HG02973 (cell line): ENCODE results near the gene SLC24A1.

Source experiments
- ATAC-seq: cut with Tn5 transposase; IDR thresholded peaks from one replicate; pipeline ENCODE4 v1.9.1; 2021; ENCODE audit warnings: moderate library complexity; ENCODE audit not compliant: unreplicated experiment

Gene SLC24A1

DNA sequence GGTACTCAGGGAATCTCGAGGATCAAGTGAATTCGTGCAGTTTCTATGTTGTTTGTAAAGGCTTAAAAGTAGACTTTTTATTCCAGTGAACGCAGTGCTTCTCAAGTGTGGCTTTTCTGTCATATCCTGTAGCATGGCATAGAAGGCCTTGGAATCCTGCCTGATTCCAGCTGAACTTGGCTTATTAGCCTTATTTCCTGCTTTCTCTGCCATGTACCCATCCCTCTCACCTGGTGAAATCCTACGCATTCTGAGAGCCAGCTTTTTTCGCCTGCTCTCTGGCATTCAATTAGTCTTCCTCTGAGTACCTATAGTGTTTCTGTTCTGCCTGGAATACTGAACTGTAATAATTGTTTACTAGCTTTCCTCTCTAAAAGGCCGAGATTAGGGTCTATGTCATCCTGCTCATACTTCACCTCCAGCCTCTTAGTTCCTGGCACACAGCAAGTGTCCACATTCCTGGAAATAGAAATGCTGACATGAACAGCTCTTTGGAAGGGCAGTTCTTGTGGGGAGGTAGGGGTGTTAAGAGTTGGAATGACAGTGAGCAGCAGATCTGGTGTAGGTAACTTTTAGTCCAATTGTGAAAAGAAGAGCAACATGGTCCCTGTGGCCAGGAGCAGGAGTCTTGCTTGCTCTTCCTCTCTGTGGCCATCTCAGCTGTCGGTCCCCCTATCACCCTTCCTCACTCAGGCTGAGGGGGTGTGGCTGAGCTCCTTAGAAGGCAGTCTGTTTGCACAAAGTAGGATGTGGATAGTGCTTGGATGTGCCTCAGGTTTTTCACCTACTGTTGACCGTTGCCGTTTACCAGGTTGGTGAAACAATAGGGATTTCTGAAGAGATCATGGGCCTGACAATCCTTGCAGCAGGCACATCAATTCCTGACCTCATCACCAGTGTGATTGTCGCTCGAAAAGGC lies 30.4 kb downstream of the SLC24A1 start:
- no peak for ATAC-seq

DNA sequence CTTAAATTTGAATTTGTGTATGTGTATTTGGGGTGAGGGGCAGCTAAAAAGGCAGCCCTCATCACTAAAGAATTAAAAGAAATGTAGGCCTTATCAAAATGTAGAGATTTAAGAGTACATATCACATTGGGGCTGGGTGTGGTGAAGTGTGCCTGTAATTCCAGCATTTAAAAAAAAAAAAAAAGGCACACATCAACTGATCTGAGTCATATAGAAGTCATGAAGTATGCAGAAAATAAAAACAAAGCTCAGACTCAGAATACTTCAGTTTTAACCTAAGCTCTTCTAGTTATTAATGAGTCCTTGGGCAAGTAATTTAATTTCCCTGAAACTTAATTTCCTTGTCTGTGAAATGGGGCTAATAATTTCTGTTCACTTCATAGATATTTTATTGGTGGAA lies 31.6 kb downstream of the SLC24A1 start:
- ATAC-seq = no peak

DNA sequence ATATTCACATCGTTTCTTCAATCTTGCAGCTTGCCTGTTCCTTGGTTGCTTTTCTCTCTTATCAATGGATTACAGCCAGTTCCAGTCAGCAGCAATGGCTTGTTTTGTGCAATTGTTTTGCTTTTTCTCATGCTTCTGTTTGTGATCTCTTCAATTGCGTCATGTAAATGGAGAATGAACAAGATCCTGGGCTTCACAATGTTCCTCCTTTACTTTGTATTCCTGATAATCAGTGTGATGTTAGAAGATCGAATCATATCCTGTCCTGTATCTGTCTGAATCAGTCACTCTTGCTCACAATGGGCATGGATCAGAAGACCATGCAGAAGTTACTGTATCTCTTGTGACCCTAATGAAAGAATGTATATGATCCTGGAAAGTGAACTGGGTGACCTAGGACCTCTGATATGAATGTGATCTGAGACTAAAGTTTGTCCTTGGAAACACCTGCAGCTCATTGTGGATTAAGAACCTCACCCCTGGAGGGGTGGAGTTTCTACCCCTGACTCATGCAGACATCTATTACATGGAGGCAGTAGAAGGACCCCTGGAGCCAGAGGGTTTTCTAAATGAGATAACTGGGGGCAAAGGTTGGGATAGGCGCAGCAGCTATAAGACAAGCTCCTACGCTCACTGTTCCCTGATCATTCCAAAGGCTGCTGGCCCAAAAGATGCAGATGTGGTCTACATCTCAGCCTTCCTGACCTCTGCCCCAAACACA lies 32.2 kb downstream of the SLC24A1 start:
- ATAC-seq = no peak

DNA sequence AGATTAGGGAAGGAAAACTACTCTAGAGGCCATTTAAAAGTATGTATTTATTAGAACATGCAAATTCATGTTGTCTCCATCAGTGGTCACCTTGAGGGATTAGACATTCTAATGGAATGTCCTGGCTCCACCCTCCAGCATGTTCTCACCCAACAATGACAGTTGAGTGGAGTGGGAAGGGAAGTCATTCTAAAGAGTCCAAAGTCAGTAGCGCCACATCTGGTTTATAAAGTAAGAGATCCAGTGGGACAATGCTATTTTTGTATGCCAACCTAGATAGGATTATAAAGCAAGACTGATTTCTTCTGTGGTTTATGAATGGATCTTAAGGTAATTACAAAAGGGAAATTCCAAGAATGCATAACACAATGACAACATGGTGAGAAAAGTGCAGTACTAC lies 33.3 kb downstream of the SLC24A1 start:
- no peak for ATAC-seq

DNA sequence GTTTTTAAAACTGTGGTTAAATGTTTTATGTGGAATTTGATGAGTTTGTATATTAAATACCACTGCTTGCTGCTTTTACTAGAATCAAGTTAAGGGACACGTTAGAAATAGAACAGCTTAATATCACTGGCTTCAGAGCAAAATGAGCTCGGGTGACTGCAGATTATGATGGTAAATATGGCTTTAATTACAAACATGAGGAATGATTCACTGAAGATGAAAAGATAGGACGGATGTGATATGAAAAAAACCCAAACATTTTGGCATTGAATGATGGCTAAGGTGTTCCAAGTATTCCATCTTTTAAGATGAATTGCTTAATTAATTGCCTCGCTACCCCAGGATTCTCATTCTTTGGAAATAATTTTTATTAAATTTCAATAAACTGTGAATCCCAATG lies 33.7 kb downstream of the SLC24A1 start:
- ATAC-seq = no peak

DNA sequence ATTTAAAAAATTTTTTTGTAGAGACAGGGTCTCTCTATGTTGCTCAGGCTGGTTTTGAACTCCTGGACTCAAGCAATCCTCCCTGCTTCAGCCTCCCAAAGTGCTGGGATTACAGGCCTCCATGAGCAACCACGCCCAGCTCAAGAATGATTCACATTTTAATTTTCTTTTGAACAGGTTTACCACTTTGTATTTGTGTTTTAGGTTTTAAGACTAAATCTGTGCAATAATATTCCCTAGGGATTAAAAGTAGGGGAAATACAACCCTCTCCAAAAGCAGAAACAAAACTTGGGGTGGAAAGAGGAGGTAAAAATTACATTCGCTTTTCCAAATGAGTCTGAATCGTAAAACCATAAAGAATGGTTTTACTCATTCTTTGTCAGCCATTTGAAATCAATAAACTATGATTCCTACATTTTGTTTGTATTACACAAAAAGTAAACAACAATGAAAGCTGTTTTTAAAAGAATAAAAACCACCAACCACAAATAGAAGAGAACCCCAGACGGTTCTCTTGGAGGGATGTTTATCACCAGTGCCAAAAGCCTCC lies 37.8 kb downstream of the SLC24A1 start:
- no peak for ATAC-seq

DNA sequence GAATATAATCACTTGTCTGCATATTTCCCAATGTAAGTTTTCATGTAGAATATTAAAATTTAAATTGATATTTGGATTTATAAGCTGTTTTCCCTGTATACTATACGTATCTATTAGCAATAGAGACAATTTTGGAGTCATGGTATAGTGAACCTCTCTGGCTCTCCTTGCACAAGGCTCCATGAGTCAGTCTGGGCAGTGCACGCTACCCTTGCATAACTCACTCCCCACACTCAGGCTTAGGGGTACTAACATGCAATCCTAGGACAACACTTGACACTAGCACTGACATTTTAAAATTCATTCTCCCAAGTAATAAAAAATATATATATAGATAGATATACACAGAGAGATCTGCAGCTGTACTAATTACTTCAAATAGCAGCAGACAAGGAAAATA lies 39.2 kb downstream of the SLC24A1 start:
- ATAC-seq = no peak

DNA sequence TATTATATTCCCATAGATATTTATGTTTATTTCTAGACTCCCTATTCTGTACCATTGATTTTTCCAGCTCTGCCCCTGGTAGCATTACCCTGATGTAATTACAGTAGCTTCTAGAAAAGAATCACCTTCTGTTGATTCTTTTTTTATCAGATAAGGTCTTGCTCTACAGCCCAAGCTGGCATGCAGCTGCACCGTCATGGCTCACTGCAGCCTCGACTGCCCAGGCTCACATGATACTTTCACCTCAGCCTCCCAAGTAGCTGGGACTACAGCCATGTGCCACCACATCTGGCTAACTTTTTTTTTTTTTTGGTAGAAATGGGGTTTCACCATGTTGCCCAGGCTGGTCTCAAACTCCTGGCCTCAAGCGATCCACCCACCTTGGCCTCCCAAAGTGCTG lies 41.8 kb downstream of the SLC24A1 start:
- ATAC-seq = no peak

DNA sequence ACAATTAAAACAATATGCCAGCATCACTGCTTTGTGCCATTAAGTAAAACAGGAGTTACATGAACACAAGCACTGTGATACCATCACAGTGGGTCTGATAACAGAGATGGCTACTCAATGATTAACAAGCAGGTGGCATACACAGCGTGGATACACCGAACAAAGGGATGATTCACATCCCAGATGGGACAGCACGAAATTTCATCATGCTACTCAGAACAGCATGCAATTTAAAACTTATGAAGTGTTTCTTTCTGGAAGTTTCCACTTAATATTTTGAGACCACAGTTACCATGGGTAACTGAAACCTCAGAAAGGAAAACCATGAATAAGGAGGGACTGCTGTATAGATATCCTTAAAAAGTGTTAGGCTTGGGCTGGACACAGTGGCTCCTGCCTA lies 44.5 kb downstream of the SLC24A1 start:
- no peak for ATAC-seq

DNA sequence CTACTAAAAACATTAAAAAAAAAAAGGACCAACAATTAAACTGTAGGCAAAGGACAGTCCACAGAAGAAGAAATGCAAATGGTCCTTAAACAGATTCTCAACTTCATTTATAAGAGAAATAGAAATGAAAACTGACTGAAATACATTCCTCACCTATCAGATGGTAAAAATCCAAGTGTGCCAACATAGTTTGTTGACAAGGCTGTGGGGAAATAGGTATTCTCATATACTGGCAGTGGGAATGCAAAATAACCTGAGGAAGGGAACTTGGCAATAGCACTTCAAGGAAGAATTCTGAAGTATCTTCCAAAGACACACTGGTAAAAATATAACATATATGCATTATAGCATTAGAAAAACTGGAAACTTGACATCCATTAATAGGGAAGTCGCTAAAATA lies 53.8 kb downstream of the SLC24A1 start:
- ATAC-seq = no peak

DNA sequence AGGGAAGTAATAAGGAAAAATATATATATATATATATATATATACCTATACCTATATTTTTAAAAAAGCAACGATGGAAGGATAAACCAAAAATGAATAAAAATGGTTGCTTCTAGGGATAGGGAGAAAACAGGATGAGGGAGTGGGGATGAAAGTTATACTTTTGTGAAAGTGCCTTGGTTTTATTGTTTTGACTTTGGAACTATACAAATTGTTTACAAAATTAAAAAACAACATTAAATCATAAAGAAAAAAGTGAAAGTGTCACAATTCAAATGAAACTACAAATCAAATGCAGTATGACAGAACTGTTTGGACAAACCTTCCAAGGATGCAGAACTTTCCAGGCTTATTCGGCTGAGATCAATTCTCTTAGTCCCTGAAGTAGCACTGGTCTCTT lies 54.4 kb downstream of the SLC24A1 start:
- ATAC-seq = no peak

DNA sequence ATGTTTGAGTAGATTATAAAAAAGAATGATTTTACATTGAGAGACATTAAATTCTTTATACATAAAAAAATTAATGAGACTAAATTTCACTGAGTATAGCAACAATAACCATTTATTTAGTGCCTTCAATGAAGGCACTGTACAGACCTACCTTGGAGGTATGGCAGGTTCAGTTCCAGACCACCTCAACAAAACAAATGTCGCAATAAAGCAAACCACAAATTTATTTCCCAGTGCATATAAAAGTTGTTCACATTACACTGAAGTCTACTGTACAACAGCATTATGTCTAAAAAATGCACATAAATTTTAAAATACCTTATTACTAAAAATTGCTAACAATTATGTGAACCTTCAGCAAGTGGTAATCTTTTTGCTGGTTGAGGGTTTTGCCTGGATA lies 58.8 kb downstream of the SLC24A1 start:
- no peak for ATAC-seq

DNA sequence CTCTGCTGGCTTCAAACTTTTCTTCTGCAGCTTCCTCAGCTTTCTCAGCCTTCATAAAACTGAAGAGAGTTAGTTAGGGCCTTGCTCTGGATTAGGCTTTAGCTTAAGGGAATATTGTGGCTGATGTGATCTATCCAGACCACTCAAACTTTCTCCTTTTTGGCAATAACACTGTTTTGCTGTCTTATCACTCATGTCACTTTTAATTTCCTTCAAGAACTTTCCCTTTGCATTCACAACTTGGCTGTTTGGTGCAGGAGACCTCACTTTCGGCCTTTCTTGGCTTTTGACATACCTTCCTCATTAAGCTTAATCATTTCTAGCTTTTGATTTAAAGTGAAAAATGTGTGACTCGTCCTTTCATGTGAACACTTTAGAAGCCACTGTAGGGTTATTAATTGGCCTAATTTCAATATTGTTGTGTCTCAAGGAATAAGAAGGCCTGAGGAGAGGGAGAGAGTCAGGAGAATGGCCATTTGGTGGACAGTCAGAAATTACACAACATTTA lies 60.7 kb downstream of the SLC24A1 start:
- ATAC-seq = no peak

DNA sequence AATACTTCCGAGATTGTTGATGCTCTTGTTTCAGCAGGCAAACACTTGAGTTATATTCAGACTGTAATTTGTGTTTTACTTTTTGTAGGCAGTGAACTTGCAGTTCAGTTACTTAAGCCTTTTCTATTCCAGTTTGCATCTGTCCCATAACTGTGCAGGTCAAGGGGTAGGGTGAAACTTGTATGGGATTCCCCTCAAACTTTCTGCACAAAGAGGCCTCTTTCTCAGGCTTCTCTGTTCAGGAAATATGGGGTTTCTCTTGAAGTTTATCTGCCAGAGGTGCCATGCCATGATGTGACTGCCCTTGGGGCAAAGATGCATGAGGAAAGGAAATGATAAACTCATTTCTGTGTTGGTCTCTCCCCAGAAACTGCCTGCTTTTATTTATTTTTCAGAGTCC lies 66.7 kb downstream of the SLC24A1 start:
- no peak for ATAC-seq

DNA sequence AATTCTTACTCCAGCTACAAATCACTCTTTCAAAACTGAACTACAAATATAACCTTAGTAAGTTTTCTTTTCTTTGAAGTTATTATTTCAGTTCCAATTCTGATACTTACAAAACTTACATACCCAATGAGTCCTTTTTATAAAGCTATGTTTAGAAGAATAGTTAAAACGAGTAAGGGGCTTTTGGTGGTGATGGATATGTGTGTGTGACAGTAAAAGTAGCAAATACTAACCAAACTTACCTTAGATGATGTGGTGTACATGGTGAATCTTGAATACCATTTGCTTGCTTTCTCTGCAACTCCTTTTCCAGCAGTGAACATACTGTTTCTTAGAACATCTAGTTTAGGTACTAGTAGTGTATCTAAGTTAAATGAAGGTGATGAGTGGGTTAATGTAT lies 68.4 kb downstream of the SLC24A1 start:
- ATAC-seq = no peak

DNA sequence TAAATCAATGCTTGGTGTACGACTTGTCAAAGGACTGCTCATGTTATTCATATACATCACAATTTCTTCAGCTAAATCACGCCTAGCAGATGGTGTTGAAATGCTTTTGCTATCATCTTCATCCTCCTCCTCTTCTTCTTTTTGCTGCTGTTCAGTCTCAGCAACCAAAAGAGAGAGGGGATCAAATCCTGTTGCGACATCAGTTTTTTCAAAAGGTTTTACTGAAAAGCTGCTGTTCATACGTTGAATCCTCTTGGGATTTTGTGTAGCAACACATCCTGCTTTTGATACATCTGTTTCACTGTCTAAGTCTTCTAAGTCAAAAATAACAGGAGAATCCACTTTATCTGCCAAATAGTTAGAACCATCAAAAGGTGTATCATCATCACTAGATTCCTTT lies 69.0 kb downstream of the SLC24A1 start:
- ATAC-seq = no peak

DNA sequence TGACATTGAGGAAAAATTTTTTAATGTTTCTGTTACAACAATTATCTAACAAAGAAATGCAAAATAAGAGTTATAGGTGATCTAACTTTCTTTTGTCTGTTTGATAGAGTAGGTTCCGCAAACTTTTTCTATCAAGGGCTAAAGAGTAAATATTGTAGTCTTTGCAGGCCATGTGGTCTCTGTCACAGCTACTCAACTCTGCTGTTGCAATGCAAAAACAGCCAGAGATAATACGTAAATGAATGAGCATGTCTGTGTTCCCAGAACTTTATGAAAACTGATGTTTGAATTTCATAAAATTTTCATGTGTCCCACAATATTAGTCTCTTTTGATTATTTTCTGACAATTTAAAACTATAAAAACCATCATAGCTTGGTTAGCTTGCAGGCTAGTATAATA lies 73.3 kb downstream of the SLC24A1 start:
- no peak for ATAC-seq
